Stomach (tissue), 4 donors: ENCODE data around the gene MAP3K1.

Experiments
- EP300 ChIP-seq: sonication (generic); formaldehyde crosslinking; IDR thresholded peaks from one replicate; pipeline ENCODE4 v1.6.1; 2017; ENCODE audit warnings: antibody characterized with exemption
- TF ChIP-seq, protein P1 (sequence below), 7 experiments: fragments of 450-650 bp in 4 of 7; fragments of 200-600 bp in 3 of 7; sonication (generic) in 3 of 7; IDR thresholded peaks; one replicate each; pipeline ENCODE4 v1.5.1; 2016 to 2019; ENCODE audit warnings: antibody characterized with exemption in 7 of 7, control low read depth in 2 of 7, mild to moderate bottlenecking in 1 of 7

DNA sequence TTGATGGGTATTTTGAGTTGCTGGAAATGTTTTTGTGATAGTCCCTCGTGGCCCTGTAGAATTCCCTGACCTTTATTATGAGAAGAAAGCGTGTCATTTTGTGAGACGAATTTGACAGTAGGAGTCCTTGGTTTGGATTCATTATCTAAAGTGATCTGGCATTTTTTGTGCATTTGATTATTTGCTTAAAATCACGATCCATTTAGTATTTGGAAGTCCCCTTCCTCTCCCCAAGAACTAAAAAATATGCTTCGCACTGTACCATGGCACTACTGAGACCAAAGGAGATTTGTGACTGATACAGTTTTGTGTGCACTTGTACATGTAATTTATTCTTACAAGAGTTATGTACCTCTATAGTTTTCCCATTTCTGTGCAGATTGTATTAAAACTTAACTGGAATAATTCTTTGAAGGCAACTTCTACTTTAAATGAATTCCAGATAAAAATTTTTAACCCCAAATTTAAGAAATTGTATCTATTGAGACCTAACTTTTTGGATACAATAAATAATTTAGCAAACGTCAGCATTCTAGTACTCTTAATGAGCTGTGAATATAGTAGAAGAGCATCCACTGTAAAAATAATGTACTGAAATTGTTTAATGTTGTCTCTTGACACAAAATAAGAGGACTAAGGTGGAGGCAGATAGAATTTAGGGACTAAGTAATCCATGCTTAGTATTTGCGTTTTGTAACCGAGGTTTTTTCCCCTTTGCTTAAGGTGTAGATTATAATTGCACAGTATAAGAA is 2.1 kb downstream of the MAP3K1 start:
- TF ChIP-seq, protein P1, sequence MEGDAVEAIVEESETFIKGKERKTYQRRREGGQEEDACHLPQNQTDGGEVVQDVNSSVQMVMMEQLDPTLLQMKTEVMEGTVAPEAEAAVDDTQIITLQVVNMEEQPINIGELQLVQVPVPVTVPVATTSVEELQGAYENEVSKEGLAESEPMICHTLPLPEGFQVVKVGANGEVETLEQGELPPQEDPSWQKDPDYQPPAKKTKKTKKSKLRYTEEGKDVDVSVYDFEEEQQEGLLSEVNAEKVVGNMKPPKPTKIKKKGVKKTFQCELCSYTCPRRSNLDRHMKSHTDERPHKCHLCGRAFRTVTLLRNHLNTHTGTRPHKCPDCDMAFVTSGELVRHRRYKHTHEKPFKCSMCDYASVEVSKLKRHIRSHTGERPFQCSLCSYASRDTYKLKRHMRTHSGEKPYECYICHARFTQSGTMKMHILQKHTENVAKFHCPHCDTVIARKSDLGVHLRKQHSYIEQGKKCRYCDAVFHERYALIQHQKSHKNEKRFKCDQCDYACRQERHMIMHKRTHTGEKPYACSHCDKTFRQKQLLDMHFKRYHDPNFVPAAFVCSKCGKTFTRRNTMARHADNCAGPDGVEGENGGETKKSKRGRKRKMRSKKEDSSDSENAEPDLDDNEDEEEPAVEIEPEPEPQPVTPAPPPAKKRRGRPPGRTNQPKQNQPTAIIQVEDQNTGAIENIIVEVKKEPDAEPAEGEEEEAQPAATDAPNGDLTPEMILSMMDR (IDR thresholded peaks at IDR 0.05): no peak
- no peak for TF ChIP-seq EP300
